Adrenal gland (tissue), 12 donors: ENCODE measurements around the gene KLHL22. TPM values are rescaled to one million over a fixed set of nuclear protein-coding genes. Genes with fewer than 3 reads are reported as not detected.

Experiments
- DNase-seq, 7 donors: peaks; one replicate each; pipeline ENCODE4 v3.0.0-alpha.2; 2019 to 2020
- H3K27ac ChIP-seq, 5 donors: fragments of 200-600 bp; sonication (generic) in 4 of 5; 1 replicate in 3 of 5; 2 replicates in 2 of 5; pipeline versions ENCODE4 v1.5.1 to v1.8.0; 2016 to 2020; ENCODE audit warnings: mild to moderate bottlenecking in 1 of 5
- H3K27me3 ChIP-seq: fragments of 200-600 bp; 2 replicates; pipeline ENCODE4 v1.8.0; 2021
- H3K36me3 ChIP-seq, 2 donors: fragments of 200-600 bp; replicated peaks in 1 of 2; 1 replicate in 1 of 2; 2 replicates in 1 of 2; pipeline versions ENCODE4 v1.5.1 to v1.8.0; 2018 to 2022
- H3K4me1 ChIP-seq, 2 donors: fragments of 200-600 bp; replicated peaks in 1 of 2; 1 replicate in 1 of 2; 2 replicates in 1 of 2; pipeline versions ENCODE4 v1.5.1 to v1.8.0; 2018 to 2021
- H3K4me3 ChIP-seq, 4 donors: fragments of 200-600 bp; sonication (generic) in 3 of 4; one replicate each; pipeline ENCODE4 v1.5.1; 2016 to 2018
- H3K9me3 ChIP-seq, 3 donors: fragments of 200-600 bp; sonication (generic) in 1 of 3; replicated peaks in 1 of 3; 1 replicate in 2 of 3; 2 replicates in 1 of 3; pipeline versions ENCODE4 v1.5.1 to v1.8.0; 2016 to 2021
- CTCF ChIP-seq, 6 experiments: fragments of 450-650 bp in 4 of 6; fragments of 200-600 bp in 2 of 6; sonication (generic) in 1 of 6; IDR thresholded peaks; 1 replicate in 5 of 6; 2 replicates in 1 of 6; pipeline versions ENCODE4 v1.5.1 to v1.8.0; 2016 to 2021; ENCODE audit warnings: antibody characterized with exemption in 6 of 6, mild to moderate bottlenecking in 2 of 6, moderate library complexity in 1 of 6
- POLR2A ChIP-seq, 2 donors: fragments of 450-650 bp; IDR thresholded peaks; one replicate each; pipeline ENCODE4 v1.6.1; 2017; ENCODE audit warnings: antibody characterized with exemption in 2 of 2, mild to moderate bottlenecking in 2 of 2, moderate library complexity in 1 of 2
- WGBS, 4 donors: extraction: QIAGEN DNeasy Blood & Tissue Kit in 2 of 4; methylation state at CpG; one replicate each; pipeline versions ENCODE4 v1.1.5 to v1.1.7; 2013 to 2017; 5-methylcytosine and 5-hydroxymethylcytosine counted together
- intact Hi-C, 2 donors: fragments of 100-400 bp; cut with DNase I; formaldehyde crosslinking; loops; one replicate each; pipeline versions ENCODE4 v1.14.1 to v1.15.0; 2022 to 2023
- polyA plus RNA-seq, 3 donors: library from polyadenylated mRNA; stranded (reverse); fragments of 200-250 nt in 2 of 3; fragments of 350-450 nt in 1 of 3; fragmentation: Illumina TruSeq in 1 of 3; extraction: RNeasy Lipid Tissue Mini Kit (QIAGEN cat#74804) in 1 of 3; gene quantifications; one replicate each; pipeline ENCODE4 v1.2.3, GENCODE V29; 2013 to 2014
- total RNA-seq, 9 donors: library from RNA; depleted of rRNA in 4 of 9; stranded (reverse); fragments of >200 nt in 4 of 9; fragments of 120-200 nt in 1 of 9; fragmentation: NEBNext Ultra II Directional in 1 of 9; extraction: Animal tissue kit (Norgen Biotek cat#: 25700) in 1 of 9; gene quantifications; one replicate each; pipeline versions ENCODE4 v1.1.0 to v1.2.4, GENCODE V29; 2013 to 2023
- donor health status: healthy with polysubstance abuse.
- donor health status: Bipolar disorder and iron deficiency.
- donor health status: DM: yes; HTN: yes; CAD: no.
- donor health status: DM: no; HTN: no; CAD: no.
- donor health status: DM: no; HTN: no; CAD: no.
- donor health status: DM: yes; HTN: yes; CAD: no.

Gene KLHL22
- total and polyA plus RNA-seq, 12 donors, result 15.3 to 38.8 (median 27.6) TPM

- WGBS, 4 donors, result 93 to 98% (median 95%) methylated on average over 7 of the region's 7 CpGs
- no peak for TF ChIP-seq POLR2A (IDR thresholded peaks at IDR 0.05)
- H3K4me1 ChIP-seq, result peaks cover 32 to 46% of the 10 kb centered on the region in 2 donors
Observed at GRCh38 chr22:20525048-20525447, 29.5 kb upstream of the KLHL22 start.

GRCh38 chr22:20524004-20524481 lies 28.4 kb upstream of the KLHL22 start:
- peak in 2 of 7 donors; percentile 41 to 63 for DNase-seq
- Histone ChIP-seq H3K4me1 (peaks cover 40 to 52% of the 10 kb centered on the region in 2 donors), H3K27ac (peak overlapping the region in 4 of 5 donors; percentile 27 to 71 (median 67)), H3K27me3 (no peaks in the 10 kb centered on the region), H3K36me3 (peaks cover 0 to 21% of the 10 kb centered on the region in 2 donors), H3K4me3 (no peak overlapping the region), H3K9me3 (no peaks in the 10 kb centered on the region)
- WGBS, 4 donors, result 3 to 10% (median 6%) methylated on average over 1 of the region's 1 CpG
- no peak for TF ChIP-seq POLR2A (IDR thresholded peaks at IDR 0.05)
- TF ChIP-seq CTCF (IDR thresholded peaks at IDR 0.05), result no peak
- intact Hi-C loops, result loop anchor here in 1 of 2 donors (5.0 kb wide), 1 partner anchor 33 kb away; no protein-coding TSS in a partner anchor

More at GRCh38 chr22:20525048-20525447, 29.5 kb upstream of the KLHL22 start:
- Histone ChIP-seq H3K4me3 (no peak overlapping the region), H3K9me3 (no peaks in the 10 kb centered on the region), H3K27me3 (no peaks in the 10 kb centered on the region), H3K36me3 (peaks cover 0 to 13% of the 10 kb centered on the region in 2 donors), H3K27ac (peak overlapping the region in 2 of 5 donors; percentile 18 to 71)
- intact Hi-C loops, result no loop called here
- DNase-seq, result no peak

- Histone ChIP-seq H3K27me3 (no peaks in the 10 kb centered on the region), H3K36me3 (peaks cover 0 to 18% of the 10 kb centered on the region in 2 donors), H3K9me3 (no peaks in the 10 kb centered on the region), H3K4me3 (no peak overlapping the region), H3K27ac (peak overlapping the region in 4 of 5 donors; percentile 0 to 71 (median 67)), H3K4me1 (peaks cover 44 to 59% of the 10 kb centered on the region in 2 donors)
- DNase-seq, result peak in 2 of 7 donors; percentile 36 to 49
- WGBS, 4 donors, result 30 to 42% (median 37%) methylated on average over 7 of the region's 7 CpGs
- TF ChIP-seq CTCF (IDR thresholded peaks at IDR 0.05), result no peak
- TF ChIP-seq POLR2A (IDR thresholded peaks at IDR 0.05), result no peak
- intact Hi-C loops, result loop anchor here in 1 of 2 donors (5.0 kb wide), 1 partner anchor 34 kb away; no protein-coding TSS in a partner anchor
Observed at GRCh38 chr22:20523086-20523983, 27.7 kb upstream of the KLHL22 start.

- no peak for DNase-seq
- TF ChIP-seq POLR2A (IDR thresholded peaks at IDR 0.05) (no peak), CTCF (IDR thresholded peaks at IDR 0.05) (no peak)
- peaks cover 43 to 63% of the 10 kb centered on the region in 2 donors for H3K4me1 ChIP-seq
- 83 to 90% (median 88%) methylated on average over 11 of the region's 11 CpGs for WGBS, 4 donors
- peak overlapping the region in 1 of 5 donors; percentile 63 for H3K27ac ChIP-seq
- no peaks in the 10 kb centered on the region for H3K9me3 ChIP-seq
- intact Hi-C loops, result loop anchor here in 1 of 2 donors (5.0 kb wide), 1 partner anchor 35 kb away; no protein-coding TSS in a partner anchor
- H3K36me3 ChIP-seq, result peaks cover 0 to 16% of the 10 kb centered on the region in 2 donors
- no peak overlapping the region for H3K4me3 ChIP-seq
- H3K27me3 ChIP-seq, result no peaks in the 10 kb centered on the region
Observed at GRCh38 chr22:20522134-20523004, 26.8 kb upstream of the KLHL22 start.
